ENCODE measurements around the gene MEIS2.

The MEIS2 gene

GRCh38 chr15:36901012-36901411 is 199.3 kb downstream of the MEIS2 start:
- no peak for DNase-seq (ENCODE audit: low read depth)

- DNase-seq (ENCODE audit: low read depth), result no peak
Measured at GRCh38 chr15:36899696-36900095, 200.7 kb downstream of the MEIS2 start.

DNA sequence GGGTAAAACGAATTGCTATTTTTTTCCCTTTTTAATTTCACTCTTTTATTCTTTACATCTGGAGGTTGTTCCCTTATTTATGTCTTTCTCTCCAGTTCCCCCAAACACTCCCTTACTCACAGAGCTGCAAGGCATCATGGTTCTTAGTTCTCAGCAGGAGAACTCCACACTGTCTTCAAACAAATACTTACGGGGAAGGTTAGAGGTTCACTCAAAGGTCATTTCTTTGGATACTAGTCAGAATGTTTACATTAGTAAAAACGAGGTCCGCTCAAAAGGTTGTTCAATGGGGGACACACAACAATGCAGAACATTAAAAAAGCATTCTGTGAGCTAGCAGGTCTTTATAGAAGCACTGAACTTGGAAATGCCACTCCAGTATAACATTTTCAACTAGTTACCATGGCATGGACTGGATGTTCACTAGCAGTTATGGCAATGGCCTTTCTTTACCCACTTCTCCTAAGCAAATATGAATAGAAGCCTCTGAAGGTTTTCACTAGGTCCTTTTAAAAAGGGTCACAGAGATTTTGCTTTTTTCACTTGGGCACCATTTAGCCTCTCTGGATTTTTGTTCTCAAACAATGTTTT is 201.7 kb downstream of the MEIS2 start:
- no peak for DNase-seq (ENCODE audit: low read depth)

GRCh38 chr15:36897834-36898233 is 202.5 kb downstream of the MEIS2 start:
- DNase-seq (ENCODE audit: low read depth), result no peak

DNA sequence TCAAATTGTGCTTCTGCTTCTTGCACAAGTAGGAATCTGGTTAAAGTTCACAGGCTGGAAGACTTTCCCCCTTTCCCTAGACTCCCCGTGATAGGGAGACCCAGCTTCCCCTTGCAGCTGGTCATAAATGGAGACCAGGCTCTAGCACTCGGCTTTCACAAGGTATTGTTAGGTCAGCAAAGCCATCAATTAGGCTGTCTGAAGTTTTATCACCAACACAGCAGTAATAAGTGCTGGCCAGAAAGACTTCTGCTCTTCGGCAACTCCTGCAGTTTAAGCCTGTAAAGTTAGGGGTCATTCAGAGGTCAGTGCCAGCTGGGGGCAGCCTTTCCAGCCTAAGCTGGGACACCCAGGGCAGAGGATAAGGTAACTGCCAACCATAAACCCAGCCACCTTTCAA is 203.4 kb downstream of the MEIS2 start:
- peak; percentile 60 for DNase-seq (ENCODE audit: low read depth)

- DNase-seq (ENCODE audit: low read depth), result no peak
Measured at GRCh38 chr15:36894075-36894474, 206.3 kb downstream of the MEIS2 start.

- no peak for DNase-seq (ENCODE audit: low read depth)
Measured at GRCh38 chr15:36893276-36893675, 207.1 kb downstream of the MEIS2 start.

- peak; percentile 68 for DNase-seq (ENCODE audit: low read depth)
Measured at GRCh38 chr15:36888011-36888992, 212.0 kb downstream of the MEIS2 start.

- DNase-seq (ENCODE audit: low read depth), result peak; percentile 58
Measured at GRCh38 chr15:36887214-36887961, 213.0 kb downstream of the MEIS2 start.

DNA sequence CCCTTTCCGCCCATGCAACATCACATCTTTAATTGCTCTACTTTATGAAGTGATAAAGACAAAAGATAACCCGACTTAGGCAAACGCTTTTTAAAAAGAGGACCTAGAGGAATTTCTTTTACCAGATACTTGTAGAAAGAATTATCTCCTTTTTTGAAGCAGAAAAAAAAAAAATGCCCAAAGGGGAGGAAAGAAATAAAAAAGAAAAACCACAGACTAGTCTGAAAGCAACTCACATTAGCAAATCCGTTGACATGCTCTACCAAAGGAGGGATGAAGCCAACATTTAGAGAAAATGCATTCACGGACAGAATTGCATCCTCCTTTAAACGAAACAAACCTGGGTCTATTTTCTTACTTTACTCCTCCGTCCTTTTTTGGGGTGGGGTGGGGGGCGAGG is 213.6 kb downstream of the MEIS2 start:
- no peak for DNase-seq (ENCODE audit: low read depth)

DNA sequence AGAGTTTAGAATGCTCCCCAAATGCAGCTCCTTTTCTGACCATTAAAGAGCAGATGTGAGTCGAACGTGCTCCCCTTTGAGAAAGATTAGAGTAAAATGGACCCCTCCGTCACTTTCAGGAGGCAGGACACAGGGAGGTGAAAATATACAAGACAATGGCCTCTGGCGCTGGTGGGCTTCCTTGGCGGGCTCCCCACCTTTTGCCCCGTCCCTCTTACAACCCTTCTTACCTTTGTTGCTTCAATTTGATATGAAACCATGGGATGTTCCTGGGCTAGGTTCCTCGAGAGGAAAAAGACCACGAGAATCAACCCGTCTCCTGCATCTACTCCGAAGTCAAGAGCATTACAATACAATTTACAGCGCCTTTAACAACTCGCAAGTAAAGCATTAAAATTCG is 214.2 kb downstream of the MEIS2 start:
- DNase-seq (ENCODE audit: low read depth), result no peak

GRCh38 chr15:36885771-36886170 is 214.6 kb downstream of the MEIS2 start:
- DNase-seq (ENCODE audit: low read depth), result no peak

GRCh38 chr15:36884936-36885635 is 215.3 kb downstream of the MEIS2 start:
- no peak for DNase-seq (ENCODE audit: low read depth)

DNA sequence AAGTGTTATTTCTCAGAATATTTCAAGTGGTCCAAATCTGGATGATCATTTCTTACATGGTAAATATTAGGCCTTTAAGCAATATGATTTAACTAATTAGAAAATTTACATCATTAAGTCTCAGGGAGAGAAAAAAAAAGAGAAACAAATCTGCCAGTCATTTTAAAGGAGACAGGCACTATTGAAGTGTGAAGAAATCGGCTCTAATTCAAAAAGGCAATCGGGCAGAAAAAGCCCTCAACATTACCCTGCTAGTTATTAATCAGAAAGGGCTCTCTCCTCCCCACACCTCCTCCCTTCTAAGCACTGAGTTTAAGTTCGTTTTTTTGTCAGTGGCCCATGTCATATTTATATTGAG is 215.9 kb downstream of the MEIS2 start:
- no peak for DNase-seq (ENCODE audit: low read depth)

- DNase-seq (ENCODE audit: low read depth), result peak; percentile 84
Measured at GRCh38 chr15:36883713-36884517, 216.4 kb downstream of the MEIS2 start.

- DNase-seq (ENCODE audit: low read depth), result no peak
Measured at GRCh38 chr15:36882487-36883131, 217.7 kb downstream of the MEIS2 start.

GRCh38 chr15:36882056-36882455 is 218.3 kb downstream of the MEIS2 start:
- DNase-seq (ENCODE audit: low read depth), result no peak

GRCh38 chr15:36881516-36881915 is 218.8 kb downstream of the MEIS2 start:
- DNase-seq (ENCODE audit: low read depth), result no peak

DNA sequence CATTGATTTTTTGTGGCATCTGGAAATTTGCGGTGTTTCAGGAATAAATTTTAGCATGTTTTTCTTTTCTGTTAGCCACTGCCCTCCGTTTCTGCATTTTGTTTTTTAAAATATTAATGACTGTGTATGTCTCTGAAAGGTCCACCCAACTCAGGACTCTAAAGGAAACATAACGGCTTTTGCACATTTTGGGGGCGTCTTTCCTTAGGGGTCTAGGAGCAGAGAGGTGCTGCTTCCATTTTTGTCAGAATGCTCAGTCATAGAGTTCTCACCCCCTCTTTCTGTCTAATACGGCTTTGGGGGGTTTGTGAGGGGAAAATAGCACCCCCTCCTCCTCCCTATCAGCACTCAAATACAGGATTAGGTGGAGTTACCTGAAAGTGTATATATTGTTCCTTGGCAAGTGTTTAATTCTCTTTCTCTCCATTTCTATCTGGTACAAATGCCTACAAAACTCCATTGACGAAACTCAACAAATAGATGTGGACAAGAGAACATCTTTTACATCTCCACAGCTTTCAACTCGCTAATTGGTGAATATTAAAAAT is 219.4 kb downstream of the MEIS2 start:
- no peak for DNase-seq (ENCODE audit: low read depth)

DNA sequence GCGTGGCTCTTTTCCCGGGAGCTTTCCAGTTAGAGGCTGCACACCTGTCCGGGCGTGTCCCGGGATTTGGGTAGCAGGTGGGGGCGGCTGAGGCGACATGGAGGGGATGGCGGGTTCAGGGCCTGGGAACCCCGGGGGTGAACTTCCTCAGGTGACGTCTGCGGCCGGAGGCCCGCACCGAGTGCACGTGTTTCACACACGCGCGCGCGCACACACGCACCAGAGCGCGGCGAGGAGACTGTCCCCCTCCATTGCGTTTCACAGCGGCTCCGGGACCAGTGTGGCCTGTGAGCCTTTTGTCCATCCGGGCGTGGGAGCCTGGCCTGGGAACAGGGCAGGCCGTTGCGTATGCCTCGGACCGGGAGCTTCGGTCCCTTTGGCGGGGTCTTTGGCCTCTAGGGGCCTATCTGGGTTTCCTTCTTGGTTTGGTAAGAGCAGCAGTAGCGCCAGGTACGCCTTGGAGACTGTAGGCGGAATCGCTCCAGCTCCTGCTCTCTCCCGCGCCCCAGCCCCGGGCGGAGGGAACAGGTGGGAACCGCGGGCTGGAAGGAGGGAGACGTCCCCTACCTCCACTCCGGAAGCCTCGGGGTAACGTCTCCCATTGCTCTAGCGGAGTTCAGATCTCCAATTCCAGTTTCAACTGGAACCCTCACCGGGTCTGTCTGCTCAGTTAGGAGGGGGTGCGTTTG is 220.0 kb downstream of the MEIS2 start:
- DNase-seq (ENCODE audit: low read depth), result no peak

Measured in amniotic epithelial cell (primary cell).